Head of caudate nucleus (tissue), 42 donors: ENCODE data around the gene VPS11.

Source experiments
- DNase-seq, 42 donors: peaks; one replicate each; pipeline versions ENCODE4 v3.0.0 to v3.0.0-alpha.2; 2020 to 2021; ENCODE audit warnings: mixed read lengths in 7 of 42
- intact Hi-C: fragments of 100-400 bp; cut with DNase I; formaldehyde crosslinking; loops from one replicate; pipeline ENCODE4 v1.15.0; 2022

VPS11 gene

DNA sequence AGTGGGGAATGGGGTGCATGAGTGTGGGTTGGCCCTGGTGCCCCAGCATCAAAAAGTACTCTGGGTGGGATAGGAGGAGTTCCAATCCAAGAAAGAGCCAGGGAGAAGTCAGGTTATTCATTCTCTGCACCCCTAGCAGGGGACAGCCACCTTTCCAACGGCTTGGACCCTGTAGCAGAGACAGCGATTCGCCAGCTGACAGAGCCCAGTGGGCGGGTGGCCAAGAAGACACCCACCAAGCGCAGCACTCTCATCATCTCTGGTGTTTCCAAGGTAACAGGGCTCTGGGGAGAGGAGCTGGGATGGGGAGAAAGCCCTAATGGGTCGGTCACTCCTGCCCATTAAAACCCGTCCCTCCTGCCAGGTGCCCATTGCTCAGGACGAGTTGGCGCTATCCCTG lies 46.1 kb downstream of the VPS11 start:
- intact Hi-C loops = no loop called here
- peak in 2 of 42 donors; percentile 12 to 35 for DNase-seq

DNA sequence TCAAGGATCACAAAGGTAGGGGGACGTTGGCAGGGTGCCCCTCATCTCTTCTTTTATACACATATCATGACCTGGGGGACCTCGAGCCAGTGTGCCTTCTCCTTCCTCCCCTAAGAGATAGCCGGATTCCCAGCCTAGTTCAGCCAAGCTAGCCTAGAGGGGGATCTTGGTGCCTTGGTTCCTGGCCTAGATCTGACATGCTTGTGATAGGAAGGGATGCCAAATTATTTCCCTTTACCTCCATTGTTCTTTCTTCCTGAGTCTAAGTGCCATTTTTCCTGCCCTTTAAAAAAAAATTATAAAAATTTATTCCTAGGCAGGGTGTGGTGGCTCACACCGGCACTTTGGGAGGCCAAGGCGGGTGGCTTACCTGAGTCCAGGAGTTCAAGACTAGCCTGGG lies 46.7 kb downstream of the VPS11 start:
- intact Hi-C loops = no loop called here
- peak in 1 of 42 donors; percentile 15 for DNase-seq

DNA sequence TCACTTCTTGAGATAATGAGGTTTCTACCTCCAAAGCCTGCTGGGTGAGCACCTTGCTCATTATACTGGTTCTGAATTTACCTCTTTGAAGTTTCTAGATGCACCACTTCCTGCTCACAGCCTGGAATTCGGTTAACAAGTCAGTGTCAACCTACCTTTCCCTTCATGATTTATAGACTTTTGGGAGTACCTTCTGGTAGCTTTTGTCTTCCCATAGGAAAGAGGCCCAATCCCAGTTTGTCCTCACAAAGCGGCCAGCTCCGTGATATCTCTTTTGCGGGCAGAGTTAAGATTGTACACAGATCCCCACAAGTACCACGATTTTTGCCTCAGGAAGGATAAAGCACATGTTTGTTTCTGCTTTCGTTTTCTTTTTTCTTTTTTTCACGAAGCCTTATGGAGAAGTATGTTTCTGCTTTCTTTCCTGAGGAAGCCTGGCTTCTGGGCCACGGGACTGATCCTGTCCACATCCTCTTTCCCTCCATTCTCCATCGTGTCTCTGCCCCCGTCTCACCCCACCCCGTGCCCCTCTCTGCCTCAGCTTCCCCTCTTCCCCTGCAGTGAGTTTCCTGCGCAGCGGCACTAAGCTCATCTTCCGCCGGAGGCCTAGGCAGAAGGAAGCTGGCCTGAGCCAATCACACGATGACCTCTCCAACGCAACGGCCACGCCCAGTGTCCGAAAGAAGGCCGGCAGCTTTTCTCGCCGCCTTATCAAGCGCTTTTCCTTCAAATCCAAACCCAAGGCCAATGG lies 48.0 kb downstream of the VPS11 start:
- DNase-seq = peak in 24 of 42 donors; percentile 32 to 67 (median 49)
- intact Hi-C loops = no loop called here

GRCh38 chr11:119116235-119116594 lies 48.6 kb downstream of the VPS11 start:
- intact Hi-C loops = no loop called here
- DNase-seq = no peak

DNA sequence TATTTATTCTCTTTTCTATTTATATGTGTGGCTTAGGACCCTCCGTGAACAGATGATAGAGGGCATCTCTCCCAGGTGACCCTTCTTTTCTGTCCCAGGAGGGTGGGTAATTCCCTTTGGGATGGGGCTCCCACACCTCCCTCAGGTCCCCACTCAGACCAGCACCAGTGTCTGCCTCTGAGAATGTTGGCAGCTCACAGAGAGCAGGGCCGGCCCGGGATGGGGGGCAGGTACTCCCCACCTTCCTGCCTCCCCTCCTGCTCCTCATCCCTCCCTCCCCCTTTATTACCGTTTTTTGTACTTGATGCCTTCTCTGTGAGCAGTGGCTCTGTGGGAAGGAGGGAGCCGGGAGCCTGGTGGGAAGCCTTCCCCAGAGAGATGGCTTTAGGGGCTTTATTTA lies 49.0 kb downstream of the VPS11 start:
- intact Hi-C loops = no loop called here
- no peak for DNase-seq

- intact Hi-C loops = no loop called here
- DNase-seq = peak in 5 of 42 donors; percentile 49 to 77 (median 57)
These were observed 49.5 kb downstream of the VPS11 start for GRCh38 chr11:119117004-119117706.

- no peak for DNase-seq
- intact Hi-C loops = no loop called here
These were observed 50.6 kb downstream of the VPS11 start for GRCh38 chr11:119118227-119118626.

GRCh38 chr11:119118946-119119345 lies 51.3 kb downstream of the VPS11 start:
- DNase-seq = no peak
- intact Hi-C loops = no loop called here

DNA sequence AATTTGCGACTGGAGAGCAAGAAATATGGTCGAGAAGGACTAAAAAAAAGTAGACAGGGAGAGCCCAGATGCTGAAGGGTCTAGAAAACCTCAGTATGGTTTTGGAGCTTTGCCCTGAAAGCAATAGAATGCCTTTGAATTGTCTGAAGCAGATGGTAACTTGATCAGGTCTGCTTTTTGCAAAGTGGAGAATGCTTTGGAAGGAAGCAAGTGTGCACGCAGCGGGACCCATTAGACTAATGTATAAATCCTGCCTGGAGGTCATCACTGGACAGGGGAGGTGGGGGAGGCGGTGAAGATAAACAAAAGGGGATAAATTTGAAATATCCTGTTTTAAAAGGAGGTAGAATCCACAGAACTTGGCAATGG lies 53.0 kb downstream of the VPS11 start:
- no peak for DNase-seq
- intact Hi-C loops = no loop called here

- intact Hi-C loops = no loop called here
- peak; percentile 99 to 100 (median 100) for DNase-seq
These were observed 53.6 kb downstream of the VPS11 start, which contains the start of gene HINFP for GRCh38 chr11:119121008-119121810. HINFP (plus strand) TSS chr11:119121580; CDS start chr11:119126945, 5,365 bp downstream.

- no peak for DNase-seq
- intact Hi-C loops = no loop called here
These were observed 54.1 kb downstream of the VPS11 start for GRCh38 chr11:119121811-119122124.

- DNase-seq = no peak
- intact Hi-C loops = no loop called here
These were observed 58.2 kb downstream of the VPS11 start for GRCh38 chr11:119125821-119126220.

- no peak for DNase-seq
- intact Hi-C loops = no loop called here
These were observed 59.2 kb downstream of the VPS11 start for GRCh38 chr11:119126675-119127268.

DNA sequence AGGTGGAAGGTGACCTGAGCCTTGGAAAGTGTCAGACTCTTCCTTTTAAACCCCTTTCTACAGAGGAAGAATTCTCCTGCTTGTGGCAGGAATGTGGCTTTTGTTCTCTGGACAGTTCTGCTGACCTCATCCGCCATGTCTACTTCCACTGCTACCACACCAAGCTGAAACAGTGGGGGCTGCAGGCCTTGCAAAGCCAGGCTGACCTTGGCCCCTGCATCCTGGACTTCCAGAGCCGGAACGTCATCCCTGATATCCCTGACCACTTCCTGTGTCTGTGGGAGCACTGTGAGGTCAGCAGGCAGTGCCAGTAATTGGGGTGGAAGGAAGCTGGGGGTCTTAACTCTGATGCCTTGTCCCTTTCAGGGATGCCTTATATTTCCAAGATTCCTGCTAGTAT lies 63.0 kb downstream of the VPS11 start:
- no peak for DNase-seq
- intact Hi-C loops = no loop called here
